HG03521 (cell line): ENCODE data around the gene RSPH1.
A peak's percentile ranks its signal among the peaks of the same experiment; 100 is the strongest.

Experiments used
- ATAC-seq: cut with Tn5 transposase; IDR thresholded peaks from one replicate; pipeline ENCODE4 v1.9.1; 2021; ENCODE audit warnings: mild to moderate bottlenecking, moderate library complexity; ENCODE audit not compliant: unreplicated experiment

The RSPH1 gene

GRCh38 chr21:42496120-42496838 lies at the start of gene RSPH1:
TSS of gene RSPH1 (minus strand) at chr21:42496224. CDS start at chr21:42496186, 38 bp downstream.
- peak; percentile 97 for ATAC-seq

GRCh38 chr21:42545745-42546144 lies 49.7 kb upstream of the RSPH1 start:
- ATAC-seq: no peak

- no peak for ATAC-seq
Measured at GRCh38 chr21:42545317-42545716, 49.3 kb upstream of the RSPH1 start.

- ATAC-seq: no peak
Measured at GRCh38 chr21:42544544-42544943, 48.5 kb upstream of the RSPH1 start.

- ATAC-seq: no peak
Measured at GRCh38 chr21:42543106-42543847, 47.3 kb upstream of the RSPH1 start.

- no peak for ATAC-seq
Measured at GRCh38 chr21:42542596-42542995, 46.6 kb upstream of the RSPH1 start.

GRCh38 chr21:42542196-42542595 lies 46.2 kb upstream of the RSPH1 start:
- no peak for ATAC-seq

- ATAC-seq: no peak
Measured at GRCh38 chr21:42541618-42542017, 45.6 kb upstream of the RSPH1 start.

- no peak for ATAC-seq
Measured at GRCh38 chr21:42541174-42541573, 45.1 kb upstream of the RSPH1 start.

- no peak for ATAC-seq
Measured at GRCh38 chr21:42540396-42540795, 44.4 kb upstream of the RSPH1 start.

GRCh38 chr21:42539931-42540343 lies 43.9 kb upstream of the RSPH1 start:
- no peak for ATAC-seq

- ATAC-seq: no peak
Measured at GRCh38 chr21:42539342-42539741, 43.3 kb upstream of the RSPH1 start.

- ATAC-seq: no peak
Measured at GRCh38 chr21:42538479-42539275, 42.7 kb upstream of the RSPH1 start.

GRCh38 chr21:42537106-42537742 lies 41.2 kb upstream of the RSPH1 start:
- ATAC-seq: no peak

GRCh38 chr21:42536601-42537000 lies 40.6 kb upstream of the RSPH1 start:
- ATAC-seq: no peak

GRCh38 chr21:42535602-42536171 lies 39.7 kb upstream of the RSPH1 start:
- ATAC-seq: no peak

- ATAC-seq: no peak
Measured at GRCh38 chr21:42534421-42535378, 38.7 kb upstream of the RSPH1 start.

- ATAC-seq: no peak
Measured at GRCh38 chr21:42533963-42534355, 37.9 kb upstream of the RSPH1 start.

GRCh38 chr21:42533306-42533962 lies 37.4 kb upstream of the RSPH1 start:
- no peak for ATAC-seq
